GM21529 (cell line): ENCODE results near the gene CAMK4.

Experiments used
- ATAC-seq: cut with Tn5 transposase; IDR thresholded peaks from one replicate; pipeline ENCODE4 v1.9.1; 2021; ENCODE audit not compliant: unreplicated experiment

CAMK4 gene

GRCh38 chr5:111223787-111224560, at the start of gene CAMK4:
TSS of gene CAMK4 (plus strand) at chr5:111224384. CDS start at chr5:111224484, 100 bp downstream.
- ATAC-seq, result peak; percentile 70

- ATAC-seq, result no peak
These were observed 41.1 kb upstream of the CAMK4 start for GRCh38 chr5:111183064-111183463.

- ATAC-seq, result no peak
These were observed 37.1 kb upstream of the CAMK4 start for GRCh38 chr5:111187079-111187478.

GRCh38 chr5:111194053-111194452, 30.1 kb upstream of the CAMK4 start:
- ATAC-seq, result no peak

GRCh38 chr5:111194925-111195324, 29.3 kb upstream of the CAMK4 start:
- ATAC-seq, result no peak

GRCh38 chr5:111197523-111197922, 26.7 kb upstream of the CAMK4 start:
- ATAC-seq, result no peak

GRCh38 chr5:111198281-111198966, 25.8 kb upstream of the CAMK4 start:
- ATAC-seq, result no peak

- no peak for ATAC-seq
These were observed 23.4 kb upstream of the CAMK4 start for GRCh38 chr5:111200828-111201227.

- ATAC-seq, result no peak
These were observed 22.5 kb upstream of the CAMK4 start for GRCh38 chr5:111201705-111202104.

- peak; percentile 97 for ATAC-seq
These were observed 12.8 kb upstream of the CAMK4 start for GRCh38 chr5:111211341-111211740.

GRCh38 chr5:111214052-111214742, 10.0 kb upstream of the CAMK4 start:
- ATAC-seq, result no peak

- no peak for ATAC-seq
These were observed 8.2 kb upstream of the CAMK4 start for GRCh38 chr5:111215971-111216370.

- no peak for ATAC-seq
These were observed 3.0 kb upstream of the CAMK4 start for GRCh38 chr5:111221139-111221538.

GRCh38 chr5:111223101-111223786, 940 bp upstream of the CAMK4 start:
- ATAC-seq, result no peak

- peak; percentile 30 for ATAC-seq
These were observed 569 bp downstream of the CAMK4 start for GRCh38 chr5:111224561-111225345.

GRCh38 chr5:111225926-111226325, 1.7 kb downstream of the CAMK4 start:
- ATAC-seq, result peak; percentile 20

GRCh38 chr5:111226556-111226955, 2.4 kb downstream of the CAMK4 start:
- ATAC-seq, result no peak

- no peak for ATAC-seq
These were observed 3.1 kb downstream of the CAMK4 start for GRCh38 chr5:111227226-111227782.

- no peak for ATAC-seq
These were observed 3.6 kb downstream of the CAMK4 start for GRCh38 chr5:111227801-111228200.
